ENCODE data around the gene ZNF700.

DNA sequence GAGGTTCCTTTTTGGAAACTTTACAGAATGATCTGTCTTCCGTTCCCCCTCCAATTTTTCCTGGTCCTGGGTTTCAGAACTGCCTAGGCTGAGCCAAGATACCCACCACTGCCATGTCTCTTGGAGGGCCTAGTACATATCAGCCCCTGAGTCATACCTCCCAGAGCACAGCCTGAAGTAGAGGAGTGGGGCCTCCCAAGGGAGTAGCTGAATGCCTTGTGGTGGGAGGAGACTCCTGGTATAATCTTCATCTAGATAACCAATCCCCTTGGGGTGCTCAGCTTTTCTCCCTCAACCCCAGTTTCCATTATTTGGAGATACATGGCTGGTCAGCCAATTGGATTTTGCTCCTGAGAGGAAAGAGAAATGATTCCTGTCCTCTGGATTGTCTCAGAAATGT, 70.3 kb downstream of the ZNF700 start:
- TF ChIP-seq, protein P1, sequence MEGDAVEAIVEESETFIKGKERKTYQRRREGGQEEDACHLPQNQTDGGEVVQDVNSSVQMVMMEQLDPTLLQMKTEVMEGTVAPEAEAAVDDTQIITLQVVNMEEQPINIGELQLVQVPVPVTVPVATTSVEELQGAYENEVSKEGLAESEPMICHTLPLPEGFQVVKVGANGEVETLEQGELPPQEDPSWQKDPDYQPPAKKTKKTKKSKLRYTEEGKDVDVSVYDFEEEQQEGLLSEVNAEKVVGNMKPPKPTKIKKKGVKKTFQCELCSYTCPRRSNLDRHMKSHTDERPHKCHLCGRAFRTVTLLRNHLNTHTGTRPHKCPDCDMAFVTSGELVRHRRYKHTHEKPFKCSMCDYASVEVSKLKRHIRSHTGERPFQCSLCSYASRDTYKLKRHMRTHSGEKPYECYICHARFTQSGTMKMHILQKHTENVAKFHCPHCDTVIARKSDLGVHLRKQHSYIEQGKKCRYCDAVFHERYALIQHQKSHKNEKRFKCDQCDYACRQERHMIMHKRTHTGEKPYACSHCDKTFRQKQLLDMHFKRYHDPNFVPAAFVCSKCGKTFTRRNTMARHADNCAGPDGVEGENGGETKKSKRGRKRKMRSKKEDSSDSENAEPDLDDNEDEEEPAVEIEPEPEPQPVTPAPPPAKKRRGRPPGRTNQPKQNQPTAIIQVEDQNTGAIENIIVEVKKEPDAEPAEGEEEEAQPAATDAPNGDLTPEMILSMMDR (IDR thresholded peaks at IDR 0.05; ENCODE audit: insufficient read depth, low read length), result no peak
- TF ChIP-seq GABPA (IDR thresholded peaks at IDR 0.05; ENCODE audit: low read depth), result no peak
- TF ChIP-seq, protein P2, sequence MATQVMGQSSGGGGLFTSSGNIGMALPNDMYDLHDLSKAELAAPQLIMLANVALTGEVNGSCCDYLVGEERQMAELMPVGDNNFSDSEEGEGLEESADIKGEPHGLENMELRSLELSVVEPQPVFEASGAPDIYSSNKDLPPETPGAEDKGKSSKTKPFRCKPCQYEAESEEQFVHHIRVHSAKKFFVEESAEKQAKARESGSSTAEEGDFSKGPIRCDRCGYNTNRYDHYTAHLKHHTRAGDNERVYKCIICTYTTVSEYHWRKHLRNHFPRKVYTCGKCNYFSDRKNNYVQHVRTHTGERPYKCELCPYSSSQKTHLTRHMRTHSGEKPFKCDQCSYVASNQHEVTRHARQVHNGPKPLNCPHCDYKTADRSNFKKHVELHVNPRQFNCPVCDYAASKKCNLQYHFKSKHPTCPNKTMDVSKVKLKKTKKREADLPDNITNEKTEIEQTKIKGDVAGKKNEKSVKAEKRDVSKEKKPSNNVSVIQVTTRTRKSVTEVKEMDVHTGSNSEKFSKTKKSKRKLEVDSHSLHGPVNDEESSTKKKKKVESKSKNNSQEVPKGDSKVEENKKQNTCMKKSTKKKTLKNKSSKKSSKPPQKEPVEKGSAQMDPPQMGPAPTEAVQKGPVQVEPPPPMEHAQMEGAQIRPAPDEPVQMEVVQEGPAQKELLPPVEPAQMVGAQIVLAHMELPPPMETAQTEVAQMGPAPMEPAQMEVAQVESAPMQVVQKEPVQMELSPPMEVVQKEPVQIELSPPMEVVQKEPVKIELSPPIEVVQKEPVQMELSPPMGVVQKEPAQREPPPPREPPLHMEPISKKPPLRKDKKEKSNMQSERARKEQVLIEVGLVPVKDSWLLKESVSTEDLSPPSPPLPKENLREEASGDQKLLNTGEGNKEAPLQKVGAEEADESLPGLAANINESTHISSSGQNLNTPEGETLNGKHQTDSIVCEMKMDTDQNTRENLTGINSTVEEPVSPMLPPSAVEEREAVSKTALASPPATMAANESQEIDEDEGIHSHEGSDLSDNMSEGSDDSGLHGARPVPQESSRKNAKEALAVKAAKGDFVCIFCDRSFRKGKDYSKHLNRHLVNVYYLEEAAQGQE (IDR thresholded peaks at IDR 0.05; ENCODE audit: insufficient replicate concordance, low read depth), result no peak
- no peak for TF ChIP-seq POLR2AphosphoS5 (IDR thresholded peaks at IDR 0.05; ENCODE audit: low read depth)
- no peak for TF ChIP-seq SPI1 (IDR thresholded peaks at IDR 0.05; ENCODE audit: borderline replicate concordance, low read depth)
